ENCODE results near the gene TTF2. TPM values are rescaled to one million over a fixed set of nuclear protein-coding genes. Genes with fewer than 3 reads are reported as not detected.
A peak's percentile ranks its signal among the peaks of the same experiment; 100 is the strongest.

Gene TTF2
- polyA plus RNA-seq, 1 experiment = 12.4 TPM

- no peaks in the 10 kb centered on the region for H3K9me3 ChIP-seq (ENCODE audit: control insufficient read depth, insufficient read depth, low read length)
- POLR2A ChIA-PET = interaction anchor here (0.7 to 1.9 kb wide), 6 partner anchors 12 to 850 kb away, joined by 3 to 11 read pairs (median 3); partner anchors contain the start of gene TTF2
- peak; percentile 91 for DNase-seq (ENCODE audit: low read depth, low spot score)
- peak overlapping the region; percentile 90 for H3K27ac ChIP-seq (ENCODE audit: low read depth, low read length)
- H3K4me3 ChIP-seq (ENCODE audit: low read depth, low read length) = peak overlapping the region; percentile 8; the same call in 1 of the 2 replicates
- H3K27me3 ChIP-seq (ENCODE audit: control insufficient read depth, insufficient read depth, low read length) = no peaks in the 10 kb centered on the region
- no peak for TF ChIP-seq CTCF (IDR thresholded peaks at IDR 0.05; ENCODE audit: low read depth, low read length)
- CTCF ChIA-PET = interaction anchor here (0.8 to 10.6 kb wide), 11 partner anchors 13 to 191 kb away, joined by 3 to 96 read pairs (median 4); partner anchors contain the start of genes TRIM45 and TTF2
These were observed 33.0 kb downstream of the TTF2 start for GRCh38 chr1:117093091-117093534.

GRCh38 chr1:117093870-117094621 lies 33.9 kb downstream of the TTF2 start:
- ChIA-PET CTCF (interaction anchor here (0.6 to 10.6 kb wide), 9 partner anchors 12 to 190 kb away, joined by 3 to 96 read pairs (median 7); partner anchors contain the start of genes TRIM45 and TTF2), POLR2A (interaction anchor here (0.7 to 1.9 kb wide), 3 partner anchors 16 to 34 kb away, joined by 4 to 11 read pairs (median 7); partner anchors contain the start of gene TTF2)
- Histone ChIP-seq H3K27ac (ENCODE audit: low read depth, low read length) (peak overlapping the region; percentile 90), H3K27me3 (ENCODE audit: control insufficient read depth, insufficient read depth, low read length) (no peaks in the 10 kb centered on the region), H3K9me3 (ENCODE audit: control insufficient read depth, insufficient read depth, low read length) (no peaks in the 10 kb centered on the region), H3K4me3 (ENCODE audit: low read depth, low read length) (no peak overlapping the region)
- peak; percentile 29; the same call in 1 of the 2 replicates for TF ChIP-seq CTCF (IDR thresholded peaks at IDR 0.05; ENCODE audit: low read depth, low read length)
- no peak for DNase-seq (ENCODE audit: low read depth, low spot score)

GRCh38 chr1:117094841-117095604 lies 34.9 kb downstream of the TTF2 start:
- no peaks in the 10 kb centered on the region for H3K9me3 ChIP-seq (ENCODE audit: control insufficient read depth, insufficient read depth, low read length)
- DNase-seq (ENCODE audit: low read depth, low spot score) = no peak
- CTCF ChIA-PET = interaction anchor here (2.0 to 10.6 kb wide), 7 partner anchors 26 to 190 kb away, joined by 6 to 96 read pairs (median 18); partner anchors contain the start of genes TRIM45 and TTF2
- no peaks in the 10 kb centered on the region for H3K27me3 ChIP-seq (ENCODE audit: control insufficient read depth, insufficient read depth, low read length)
- POLR2A ChIA-PET = no interaction called here
- TF ChIP-seq CTCF (IDR thresholded peaks at IDR 0.05; ENCODE audit: low read depth, low read length) = no peak
- H3K4me3 ChIP-seq (ENCODE audit: low read depth, low read length) = no peak overlapping the region
- no peak overlapping the region for H3K27ac ChIP-seq (ENCODE audit: low read depth, low read length)

- no peaks in the 10 kb centered on the region for H3K27me3 ChIP-seq (ENCODE audit: control insufficient read depth, insufficient read depth, low read length)
- POLR2A ChIA-PET = interaction anchor here (0.7 to 1.0 kb wide), 2 partner anchors 17 to 115 kb away, joined by 3 to 4 read pairs; no protein-coding TSS in a partner anchor
- H3K4me3 ChIP-seq (ENCODE audit: low read depth, low read length) = no peak overlapping the region
- CTCF ChIA-PET = interaction anchor here (0.6 to 10.6 kb wide), 6 partner anchors 17 to 188 kb away, joined by 3 to 96 read pairs (median 7); partner anchors contain the start of gene TTF2
- H3K27ac ChIP-seq (ENCODE audit: low read depth, low read length) = no peak overlapping the region
- no peak for TF ChIP-seq CTCF (IDR thresholded peaks at IDR 0.05; ENCODE audit: low read depth, low read length)
- DNase-seq (ENCODE audit: low read depth, low spot score) = no peak
- H3K9me3 ChIP-seq (ENCODE audit: control insufficient read depth, insufficient read depth, low read length) = no peaks in the 10 kb centered on the region
These were observed 36.9 kb downstream of the TTF2 start for GRCh38 chr1:117096951-117097408.

All from AG04450 (cell line).